SU-DHL-6 (cell line): ENCODE results near the gene PRRX2.

Experiments
- H2AFZ ChIP-seq: fragments of 200-600 bp; sonication (generic); 2 replicates; pipeline ENCODE4 v1.6.1; 2014; ENCODE audit warnings: low read depth, mild to moderate bottlenecking, moderate library complexity, mixed read lengths, antibody characterized with exemption, low read length; ENCODE audit not compliant: severe bottlenecking
- H3F3A ChIP-seq: fragments of 200-600 bp; shearing (Covaris generic); 2 replicates; pipeline ENCODE4 v1.6.0; 2016; ENCODE audit warnings: antibody characterized with exemption, mild to moderate bottlenecking; ENCODE audit not compliant: insufficient read depth
- H3K27ac ChIP-seq: fragments of 200-600 bp; sonication (generic); 2 replicates; pipeline ENCODE4 v1.5.1; 2016; ENCODE audit warnings: low read depth, mild to moderate bottlenecking, low read length, moderate library complexity, mixed read lengths
- H3K27me3 ChIP-seq: fragments of 200-600 bp; sonication (generic), shearing (Covaris generic); 2 replicates; pipeline ENCODE4 v1.6.0; 2014; ENCODE audit warnings: mild to moderate bottlenecking, low read length
- H3K36me3 ChIP-seq: fragments of 200-600 bp; sonication (generic); 2 replicates; pipeline ENCODE4 v1.6.1; 2014; ENCODE audit warnings: mild to moderate bottlenecking, low read length, mixed read lengths
- H3K4me2 ChIP-seq: fragments of 300-600, 200-600 bp; shearing (Covaris generic), sonication (generic); 2 replicates; pipeline ENCODE4 v1.6.0; 2014; ENCODE audit warnings: low read length, low read depth, mild to moderate bottlenecking; ENCODE audit not compliant: poor library complexity, severe bottlenecking
- H3K4me3 ChIP-seq: fragments of 200-600 bp; sonication (generic); 2 replicates; pipeline ENCODE4 v1.5.1; 2014; ENCODE audit warnings: antibody characterized with exemption, low read length, mild to moderate bottlenecking, mixed read lengths; ENCODE audit not compliant: insufficient read depth, poor library complexity, severe bottlenecking
- H3K79me2 ChIP-seq: fragments of 200-600 bp; sonication (generic); 2 replicates; pipeline ENCODE4 v1.6.1; 2014; ENCODE audit warnings: mild to moderate bottlenecking, low read length, moderate library complexity; ENCODE audit not compliant: insufficient read depth
- H3K9ac ChIP-seq: fragments of 200-600 bp; sonication (generic); 2 replicates; pipeline ENCODE4 v1.7.0; 2014; ENCODE audit warnings: mild to moderate bottlenecking, low read length
- H3K9me2 ChIP-seq: fragments of 200-600 bp; sonication (generic); replicated peaks from 2 replicates; pipeline ENCODE4 v1.6.1; 2014; ENCODE audit warnings: low read length; ENCODE audit not compliant: insufficient read depth
- H3K9me3 ChIP-seq: fragments of 200-600 bp; sonication (generic); 2 replicates; pipeline ENCODE4 v1.6.1; 2014; ENCODE audit warnings: low read length, mixed read lengths; ENCODE audit not compliant: insufficient read depth
- H4K20me1 ChIP-seq: fragments of 200-600 bp; sonication (generic); 2 replicates; pipeline ENCODE4 v1.6.1; 2014; ENCODE audit warnings: low read depth, mild to moderate bottlenecking, antibody characterized with exemption, low read length, moderate library complexity, mixed read lengths
- EZH2phosphoT487 ChIP-seq: fragments of 200-600 bp; sonication (generic), shearing (Covaris generic); conservative IDR thresholded peaks from 2 replicates; pipeline ENCODE4 v1.6.1; 2018; ENCODE audit warnings: mild to moderate bottlenecking, antibody characterized with exemption, low read length, moderate library complexity, mixed read lengths
- TF ChIP-seq, protein P1 (sequence below): fragments of 200-600 bp; sonication (generic); IDR thresholded peaks from one replicate; pipeline ENCODE4 v1.5.1; 2017; ENCODE audit warnings: antibody characterized with exemption, mild to moderate bottlenecking, low read length, moderate library complexity; ENCODE audit not compliant: insufficient read depth, poor library complexity, severe bottlenecking

The PRRX2 gene

DNA sequence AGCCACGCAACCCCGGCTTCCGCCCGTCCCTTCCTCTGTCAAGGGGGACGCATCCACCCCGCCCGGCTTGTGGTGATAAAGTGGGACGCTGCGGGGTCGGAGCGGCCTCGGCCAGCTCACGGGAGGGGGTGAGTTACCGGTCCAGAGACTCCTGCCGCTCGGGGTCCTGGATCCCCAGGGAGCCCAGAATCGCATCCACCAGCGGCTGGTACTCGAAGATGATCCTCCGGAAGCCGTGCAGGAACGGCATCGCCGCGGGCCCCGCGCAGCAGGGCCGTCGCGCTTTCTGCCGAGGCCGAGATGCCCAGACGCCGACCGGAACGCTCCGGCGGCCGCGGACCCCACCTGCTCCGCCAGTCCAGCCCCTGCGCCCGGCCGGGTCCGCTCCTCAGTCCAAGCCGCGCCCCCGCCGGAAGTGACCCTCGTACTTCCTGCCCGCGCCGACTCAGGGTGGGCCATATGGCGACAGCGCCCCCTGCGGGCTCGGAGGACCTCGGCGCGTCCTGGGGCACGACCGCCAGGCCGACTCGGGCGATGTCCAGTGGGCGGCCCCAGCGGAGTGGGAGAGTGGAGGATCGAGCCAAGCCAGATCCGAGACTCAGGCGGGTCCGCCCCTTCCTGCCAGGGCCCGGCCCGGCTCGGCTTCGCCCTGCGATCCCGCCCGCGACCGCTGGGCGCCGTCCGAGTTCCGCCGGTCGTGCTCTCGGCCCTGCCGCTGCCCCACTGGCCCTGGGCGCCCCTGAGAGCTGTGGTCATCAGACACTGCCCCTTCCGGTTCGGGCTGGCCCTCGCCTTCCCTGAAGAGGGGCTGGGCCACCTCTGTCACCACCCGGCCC lies 23.5 kb upstream of the PRRX2 start, which contains the start of gene ASB6:
Gene ASB6, minus strand, starts transcription at position 402 of the 836 bp plus-strand sequence. Its CDS starts 152 bp downstream, at position 250.
- Histone ChIP-seq H3K9me3 (no peaks in the 10 kb centered on the region), H3K27ac (peak within 1 kb of the TSS; percentile 34; the same call in 1 of the 2 replicates), H3K79me2 (peaks cover 26% of the 10 kb centered on the region), H3K27me3 (no peaks in the 10 kb centered on the region), H3K36me3 (no peaks in the 10 kb centered on the region), H4K20me1 (no peaks in the 10 kb centered on the region), H3F3A (no peaks in the 10 kb centered on the region), H3K9me2 (no peaks in the 10 kb centered on the region), H2AFZ (peak within 1 kb of the TSS; percentile 100), H3K4me2 (peak within 1 kb of the TSS; percentile 77), H3K9ac (peak within 1 kb of the TSS; percentile 96), H3K4me3 (peak within 1 kb of the TSS; percentile 98)
- no peak for TF ChIP-seq EZH2phosphoT487
- TF ChIP-seq, protein P1, sequence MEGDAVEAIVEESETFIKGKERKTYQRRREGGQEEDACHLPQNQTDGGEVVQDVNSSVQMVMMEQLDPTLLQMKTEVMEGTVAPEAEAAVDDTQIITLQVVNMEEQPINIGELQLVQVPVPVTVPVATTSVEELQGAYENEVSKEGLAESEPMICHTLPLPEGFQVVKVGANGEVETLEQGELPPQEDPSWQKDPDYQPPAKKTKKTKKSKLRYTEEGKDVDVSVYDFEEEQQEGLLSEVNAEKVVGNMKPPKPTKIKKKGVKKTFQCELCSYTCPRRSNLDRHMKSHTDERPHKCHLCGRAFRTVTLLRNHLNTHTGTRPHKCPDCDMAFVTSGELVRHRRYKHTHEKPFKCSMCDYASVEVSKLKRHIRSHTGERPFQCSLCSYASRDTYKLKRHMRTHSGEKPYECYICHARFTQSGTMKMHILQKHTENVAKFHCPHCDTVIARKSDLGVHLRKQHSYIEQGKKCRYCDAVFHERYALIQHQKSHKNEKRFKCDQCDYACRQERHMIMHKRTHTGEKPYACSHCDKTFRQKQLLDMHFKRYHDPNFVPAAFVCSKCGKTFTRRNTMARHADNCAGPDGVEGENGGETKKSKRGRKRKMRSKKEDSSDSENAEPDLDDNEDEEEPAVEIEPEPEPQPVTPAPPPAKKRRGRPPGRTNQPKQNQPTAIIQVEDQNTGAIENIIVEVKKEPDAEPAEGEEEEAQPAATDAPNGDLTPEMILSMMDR: peak; percentile 99

DNA sequence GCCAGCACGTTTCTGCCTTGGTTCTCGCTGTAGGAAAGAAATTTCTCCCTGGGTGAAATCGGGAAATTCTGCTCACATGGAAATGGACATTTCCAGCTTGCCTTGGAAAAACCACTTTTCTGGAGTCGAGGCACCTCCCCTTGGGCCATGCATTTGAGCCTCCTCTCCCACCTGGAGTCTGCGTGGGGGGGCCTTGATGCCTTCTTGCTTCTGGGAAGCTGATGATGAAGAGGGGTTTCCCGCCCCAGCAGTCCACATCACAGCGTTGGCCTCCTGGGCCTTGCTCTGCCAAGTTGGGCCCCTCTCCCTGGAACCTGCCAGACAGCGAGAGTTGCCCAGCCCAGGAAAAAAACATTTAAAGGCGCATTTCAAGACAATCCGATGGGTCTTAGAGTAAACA lies 21.7 kb upstream of the PRRX2 start:
- H3K27me3 ChIP-seq: no peaks in the 10 kb centered on the region
- peaks cover 26% of the 10 kb centered on the region for H3K79me2 ChIP-seq
- TF ChIP-seq EZH2phosphoT487: no peak
- TF ChIP-seq, protein P1: no peak
- no peaks in the 10 kb centered on the region for H3K9me2 ChIP-seq
- no peaks in the 10 kb centered on the region for H3K36me3 ChIP-seq
- H3K9me3 ChIP-seq: no peaks in the 10 kb centered on the region
- no peak overlapping the region for H2AFZ ChIP-seq
- no peak overlapping the region for H3K27ac ChIP-seq
- H4K20me1 ChIP-seq: no peaks in the 10 kb centered on the region
- H3K4me3 ChIP-seq: no peak overlapping the region
- H3K9ac ChIP-seq: no peak overlapping the region
- no peak overlapping the region for H3K4me2 ChIP-seq
- H3F3A ChIP-seq: no peaks in the 10 kb centered on the region

DNA sequence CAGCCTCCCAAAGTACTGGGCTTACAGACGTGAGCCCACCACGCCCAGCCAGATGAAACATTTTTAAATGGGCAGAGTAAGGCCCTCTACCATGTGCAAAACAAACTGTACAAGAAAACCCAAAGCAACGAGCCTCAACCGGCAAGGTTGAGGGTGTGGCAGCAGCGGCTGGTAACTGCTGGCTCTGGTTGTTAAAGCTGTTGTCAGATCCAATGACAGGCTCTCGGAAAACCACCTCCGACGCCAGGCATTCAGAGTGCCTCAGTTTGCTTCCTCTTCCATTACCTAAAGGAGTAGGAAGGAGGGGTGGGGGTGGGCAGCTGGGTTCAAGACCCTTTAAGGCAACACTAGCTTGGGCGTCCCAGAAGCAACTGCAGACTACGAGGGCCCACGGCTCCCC lies 21.1 kb upstream of the PRRX2 start:
- no peaks in the 10 kb centered on the region for H3F3A ChIP-seq
- H3K27ac ChIP-seq: no peak overlapping the region
- H3K79me2 ChIP-seq: peaks cover 26% of the 10 kb centered on the region
- H4K20me1 ChIP-seq: no peaks in the 10 kb centered on the region
- no peaks in the 10 kb centered on the region for H3K9me2 ChIP-seq
- no peak overlapping the region for H3K4me2 ChIP-seq
- H2AFZ ChIP-seq: no peak overlapping the region
- H3K36me3 ChIP-seq: no peaks in the 10 kb centered on the region
- no peaks in the 10 kb centered on the region for H3K9me3 ChIP-seq
- H3K9ac ChIP-seq: no peak overlapping the region
- no peak overlapping the region for H3K4me3 ChIP-seq
- TF ChIP-seq, protein P1: no peak
- no peak for TF ChIP-seq EZH2phosphoT487
- H3K27me3 ChIP-seq: no peaks in the 10 kb centered on the region
